Neural progenitor cell (in vitro differentiated cells): Measurements from ENCODE around the gene KLK12. TPM values are rescaled to one million over a fixed set of nuclear protein-coding genes. Genes with fewer than 3 reads are reported as not detected.

ENCODE experiments used
- DNase-seq: peaks from one replicate; pipeline ENCODE4 v3.0.0-alpha.2; 2016; ENCODE audit warnings: low spot score
- H2AFZ ChIP-seq: fragments of 200-600 bp; sonication (generic); replicated peaks from 2 replicates; pipeline ENCODE4 v1.6.1; 2016; ENCODE audit warnings: antibody characterized with exemption
- H3F3A ChIP-seq: fragments of 200-600 bp; sonication (generic); 2 replicates; pipeline ENCODE4 v1.6.1; 2016; ENCODE audit warnings: antibody characterized with exemption, low read depth
- H3K27ac ChIP-seq: fragments of 200-600 bp; sonication (generic); 2 replicates; pipeline ENCODE4 v1.5.1; 2016; ENCODE audit warnings: mild to moderate bottlenecking
- H3K27me3 ChIP-seq: fragments of 200-600 bp; sonication (generic); 2 replicates; pipeline ENCODE4 v1.6.1; 2016; ENCODE audit warnings: mild to moderate bottlenecking, moderate library complexity
- H3K36me3 ChIP-seq: fragments of 200-600 bp; sonication (generic); 2 replicates; pipeline ENCODE4 v1.5.1; 2016
- H3K4me1 ChIP-seq: fragments of 200-600 bp; sonication (generic); 2 replicates; pipeline ENCODE4 v1.6.1; 2016; ENCODE audit warnings: mixed run types
- H3K4me2 ChIP-seq: fragments of 200-600 bp; sonication (generic); 2 replicates; pipeline ENCODE4 v1.6.1; 2016
- H3K4me3 ChIP-seq: fragments of 200-600 bp; sonication (generic); 2 replicates; pipeline ENCODE4 v1.5.1; 2016
- H3K79me2 ChIP-seq: fragments of 200-600 bp; sonication (generic); 2 replicates; pipeline ENCODE4 v1.6.1; 2016; ENCODE audit warnings: low read depth
- H3K9ac ChIP-seq: fragments of 200-600 bp; sonication (generic); 2 replicates; pipeline ENCODE4 v1.6.1; 2016
- H3K9me3 ChIP-seq: fragments of 200-600 bp; sonication (generic); 2 replicates; pipeline ENCODE4 v1.5.1; 2016; ENCODE audit warnings: low read depth
- H4K20me1 ChIP-seq: fragments of 200-600 bp; sonication (generic); 2 replicates; pipeline ENCODE4 v1.6.1; 2016; ENCODE audit warnings: low read depth
- H3K27ac Mint-ChIP-seq: 3 replicates; pipeline ENCODE4 v1.8.0; 2021; ENCODE audit warnings: mixed read lengths
- H3K27me3 Mint-ChIP-seq: 2 replicates; pipeline ENCODE4 v1.8.0; 2022; ENCODE audit warnings: low read depth, mild to moderate bottlenecking, inconsistent platforms, moderate library complexity, mixed read lengths; ENCODE audit not compliant: insufficient read depth
- H3K36me3 Mint-ChIP-seq: 3 replicates; pipeline ENCODE4 v1.8.0; 2021; ENCODE audit warnings: mixed read lengths
- H3K4me1 Mint-ChIP-seq: 3 replicates; pipeline ENCODE4 v1.8.0; 2021; ENCODE audit warnings: mixed read lengths
- H3K4me3 Mint-ChIP-seq: 3 replicates; pipeline ENCODE4 v1.8.0; 2021; ENCODE audit warnings: mild to moderate bottlenecking, moderate library complexity, mixed read lengths
- H3K9me3 Mint-ChIP-seq: 3 replicates; pipeline ENCODE4 v1.8.0; 2020; ENCODE audit warnings: mixed read lengths
- CTCF ChIP-seq: fragments of 200-600 bp; sonication (generic); IDR thresholded peaks from 2 replicates; pipeline ENCODE4 v1.5.1; 2017; ENCODE audit warnings: antibody characterized with exemption, mild to moderate bottlenecking
- EZH2 ChIP-seq: fragments of 200-600 bp; sonication (generic); IDR thresholded peaks from 2 replicates; pipeline ENCODE4 v1.6.1; 2017; ENCODE audit warnings: antibody characterized with exemption, mild to moderate bottlenecking, moderate library complexity
- EZH2phosphoT487 ChIP-seq: fragments of 200-600 bp; sonication (generic); IDR thresholded peaks from 2 replicates; pipeline ENCODE4 v1.6.1; 2017; ENCODE audit warnings: antibody characterized with exemption
- total RNA-seq: library from RNA; depleted of rRNA; stranded (reverse); fragments of >200 nt; gene quantifications from 2 replicates; pipeline ENCODE4 v1.2.3, GENCODE V29; 2015; ENCODE audit warnings: low replicate concordance

The KLK12 gene
- total RNA-seq, 1 donor from 2014 or later = not detected

GRCh38 chr19:51007488-51007887, 27.3 kb downstream of the KLK12 start:
- Histone ChIP-seq H3K36me3 (no peaks in the 10 kb centered on the region), H2AFZ (no peak overlapping the region), H3K4me3 (no peak overlapping the region), H3K9ac (no peak overlapping the region), H3F3A (no peaks in the 10 kb centered on the region), H3K9me3 (no peaks in the 10 kb centered on the region), H3K4me2 (no peak overlapping the region), H3K79me2 (no peaks in the 10 kb centered on the region), H3K4me1 (no peaks in the 10 kb centered on the region), H4K20me1 (no peaks in the 10 kb centered on the region), H3K27me3 (peaks cover 50% of the 10 kb centered on the region), H3K27ac (no peak overlapping the region)
- Mint-ChIP-seq H3K9me3 (no peaks in the 10 kb centered on the region), H3K4me3 (no peak overlapping the region), H3K36me3 (no peaks in the 10 kb centered on the region), H3K27ac (no peak overlapping the region), H3K4me1 (no peaks in the 10 kb centered on the region), H3K27me3 (peaks cover 14% of the 10 kb centered on the region)
- DNase-seq = no peak
- TF ChIP-seq EZH2phosphoT487 (no peak), CTCF (no peak), EZH2 (no peak)

- no peak overlapping the region for H3K27ac ChIP-seq
- no peak overlapping the region for H3K27ac Mint-ChIP-seq
- peaks cover 19% of the 10 kb centered on the region for H3K27me3 Mint-ChIP-seq
- H4K20me1 ChIP-seq = no peaks in the 10 kb centered on the region
- no peaks in the 10 kb centered on the region for H3K9me3 ChIP-seq
- H3K36me3 ChIP-seq = no peaks in the 10 kb centered on the region
- no peak overlapping the region for H2AFZ ChIP-seq
- peaks cover 9% of the 10 kb centered on the region for H3K4me1 ChIP-seq
- H3K9me3 Mint-ChIP-seq = no peaks in the 10 kb centered on the region
- no peak overlapping the region for H3K4me2 ChIP-seq
- H3K4me3 ChIP-seq = no peak overlapping the region
- H3K79me2 ChIP-seq = no peaks in the 10 kb centered on the region
- no peak for DNase-seq
- TF ChIP-seq EZH2phosphoT487 = no peak
- no peak for TF ChIP-seq EZH2
- no peak for TF ChIP-seq CTCF
- H3K4me1 Mint-ChIP-seq = peaks cover 10% of the 10 kb centered on the region
- H3F3A ChIP-seq = no peaks in the 10 kb centered on the region
- peaks cover 50% of the 10 kb centered on the region for H3K27me3 ChIP-seq
- no peaks in the 10 kb centered on the region for H3K36me3 Mint-ChIP-seq
- no peak overlapping the region for H3K4me3 Mint-ChIP-seq
- H3K9ac ChIP-seq = no peak overlapping the region
These were observed 28.4 kb downstream of the KLK12 start for GRCh38 chr19:51006406-51006805.

- Histone ChIP-seq H3K4me3 (no peak overlapping the region), H4K20me1 (no peaks in the 10 kb centered on the region), H3K36me3 (no peaks in the 10 kb centered on the region), H3K9ac (no peak overlapping the region), H3K27ac (no peak overlapping the region), H3K4me1 (peaks cover 11% of the 10 kb centered on the region), H3K9me3 (no peaks in the 10 kb centered on the region), H3F3A (no peaks in the 10 kb centered on the region), H3K27me3 (peaks cover 47% of the 10 kb centered on the region), H3K4me2 (no peak overlapping the region), H3K79me2 (no peaks in the 10 kb centered on the region), H2AFZ (no peak overlapping the region)
- Mint-ChIP-seq H3K4me1 (peaks cover 17% of the 10 kb centered on the region), H3K27ac (no peak overlapping the region), H3K36me3 (no peaks in the 10 kb centered on the region), H3K9me3 (no peaks in the 10 kb centered on the region), H3K27me3 (peaks cover 15% of the 10 kb centered on the region), H3K4me3 (no peak overlapping the region)
- no peak for DNase-seq
- TF ChIP-seq EZH2 = no peak
- TF ChIP-seq CTCF = no peak
- no peak for TF ChIP-seq EZH2phosphoT487
These were observed 29.6 kb downstream of the KLK12 start for GRCh38 chr19:51005248-51005647.
